Stimulated activated CD4-positive, alpha-beta T cell treated with anti-CD3 and anti-CD28 coated beads, Interleukin-15, amount 100 ng/mL, for 24 hours (primary cell): ENCODE data around the gene STK39.

Source experiments
- DNase-seq: peaks from one replicate; pipeline ENCODE4 v3.0.0-alpha.2; 2020

STK39 gene

GRCh38 chr2:168157070-168157469 lies 90.3 kb downstream of the STK39 start:
- DNase-seq = no peak

GRCh38 chr2:168156661-168157060 lies 90.7 kb downstream of the STK39 start:
- DNase-seq = no peak

- DNase-seq = no peak
Measured at GRCh38 chr2:168155680-168156079, 91.7 kb downstream of the STK39 start.

DNA sequence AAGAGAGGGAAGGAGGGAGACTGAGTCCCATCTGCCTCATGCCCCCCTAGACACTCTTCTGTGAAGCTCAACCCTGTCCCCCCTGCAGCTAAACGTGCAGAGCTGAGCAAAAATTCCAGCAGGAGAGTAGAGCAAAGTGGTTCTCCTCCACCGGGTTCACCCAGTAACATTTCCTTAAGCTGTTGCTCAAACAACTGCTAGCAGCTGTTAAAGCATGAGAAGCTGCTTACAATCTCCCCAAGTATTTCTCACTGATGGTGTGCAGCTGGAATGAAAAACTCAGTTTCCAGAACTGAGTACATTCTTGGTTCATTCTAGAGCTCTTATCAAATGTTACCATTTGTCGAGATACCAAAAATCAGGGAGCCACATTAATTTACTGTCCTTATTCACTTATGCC lies 92.3 kb downstream of the STK39 start:
- DNase-seq = no peak

- no peak for DNase-seq
Measured at GRCh38 chr2:168152902-168153530, 94.4 kb downstream of the STK39 start.

- no peak for DNase-seq
Measured at GRCh38 chr2:168149986-168150385, 97.4 kb downstream of the STK39 start.

- DNase-seq = no peak
Measured at GRCh38 chr2:168149150-168149974, 98.0 kb downstream of the STK39 start.

GRCh38 chr2:168147830-168148794 lies 99.3 kb downstream of the STK39 start:
- no peak for DNase-seq

DNA sequence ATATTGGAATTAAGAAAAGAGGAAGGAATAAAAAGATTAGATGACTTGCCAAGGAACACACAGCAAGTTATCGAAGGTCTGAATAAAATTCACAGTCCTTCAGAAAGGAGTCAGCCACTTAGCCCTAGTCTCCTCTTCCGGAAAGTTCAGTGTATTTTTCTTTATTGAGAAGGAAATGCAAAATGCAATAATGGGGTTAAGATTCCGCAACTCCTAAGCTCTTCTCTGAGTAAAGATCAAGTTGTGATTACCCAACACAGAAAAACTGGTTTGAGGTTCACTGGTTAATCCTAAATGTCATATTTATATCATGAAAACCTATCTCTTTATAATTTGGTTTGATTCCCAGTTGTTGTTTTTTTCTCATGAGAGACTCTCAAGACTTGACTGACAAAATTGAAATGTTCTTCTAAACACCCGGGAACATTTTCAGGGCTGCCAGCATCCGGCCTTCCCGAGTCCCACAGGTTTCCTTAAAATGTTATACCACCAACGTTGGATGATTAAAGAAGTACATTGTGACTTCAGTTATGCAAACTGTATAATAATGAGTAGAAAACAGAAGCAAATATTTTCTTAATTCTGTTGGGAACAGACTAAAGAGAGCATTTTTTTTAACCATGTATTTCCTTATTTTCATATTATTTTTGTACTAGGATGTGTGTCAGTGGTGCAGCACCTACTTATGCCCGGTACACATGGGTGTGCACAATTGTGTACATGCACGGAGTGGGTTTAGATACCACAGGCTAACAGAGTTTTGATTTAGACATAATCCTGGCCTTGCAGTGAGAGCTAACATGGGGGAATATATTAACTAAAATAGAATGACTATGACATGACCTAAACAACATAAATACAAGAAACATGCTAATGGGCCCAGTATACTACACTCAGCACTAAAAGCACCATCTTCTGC lies 100.2 kb downstream of the STK39 start:
- no peak for DNase-seq

DNA sequence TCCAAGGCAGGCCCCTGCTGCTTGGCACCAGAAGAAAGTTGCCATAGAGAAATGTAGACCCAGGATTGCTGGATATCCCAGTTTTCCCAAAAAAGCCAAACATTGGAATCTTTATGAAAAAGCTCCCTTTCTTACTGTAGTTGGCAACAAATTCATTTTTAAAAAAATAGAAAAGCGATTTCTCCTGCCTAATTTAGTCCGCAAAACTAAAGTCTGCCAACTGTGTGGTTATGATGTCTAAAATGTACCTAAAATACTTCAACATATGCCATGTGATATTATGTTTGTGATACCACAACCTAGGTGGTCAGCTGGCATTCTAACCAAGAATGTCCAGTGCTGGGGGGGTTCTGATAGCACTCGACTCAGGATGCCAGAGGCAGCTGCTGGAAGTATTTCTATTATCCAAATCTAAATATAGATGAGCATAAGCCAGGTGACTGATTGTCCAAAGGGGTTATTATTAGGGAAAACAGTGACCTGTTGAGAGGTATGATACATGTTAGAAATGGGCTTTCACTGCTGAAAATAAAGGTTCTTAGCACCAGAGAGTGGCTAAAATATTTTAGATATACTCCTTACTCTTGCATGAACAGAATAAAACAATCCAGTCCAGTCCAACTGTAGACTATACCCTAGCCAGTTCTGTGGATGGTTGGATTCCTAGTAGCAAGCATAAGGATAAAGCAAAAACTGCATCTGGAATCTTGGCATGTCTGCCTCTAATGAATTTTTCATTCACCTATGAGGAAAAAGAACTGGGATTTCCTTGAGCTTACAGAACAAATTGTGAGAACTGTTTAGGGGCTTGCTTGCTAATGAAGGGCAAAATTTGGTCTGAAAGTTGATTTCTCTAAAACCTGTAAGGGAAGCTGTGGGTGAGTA lies 101.7 kb downstream of the STK39 start:
- DNase-seq = no peak

GRCh38 chr2:168145011-168145410 lies 102.4 kb downstream of the STK39 start:
- no peak for DNase-seq

- no peak for DNase-seq
Measured at GRCh38 chr2:168143813-168144212, 103.6 kb downstream of the STK39 start.

DNA sequence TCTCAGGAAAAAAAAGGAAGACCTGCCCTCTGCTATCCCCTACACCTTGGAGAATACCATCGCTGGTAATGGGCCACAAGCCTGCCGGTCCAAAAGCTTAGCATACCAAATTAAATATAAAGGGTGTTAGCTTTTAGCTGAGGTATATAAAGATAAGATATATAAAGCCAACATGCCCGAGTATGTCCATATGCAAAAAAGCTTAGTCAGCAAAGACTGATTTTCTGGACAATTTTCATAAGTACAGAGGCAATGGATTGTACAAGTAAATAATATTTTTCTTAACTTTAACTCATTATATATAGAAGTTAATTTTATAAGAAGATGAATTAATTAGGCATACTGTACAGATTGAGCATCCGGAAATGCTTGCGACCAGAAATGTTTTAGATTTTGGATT lies 106.5 kb downstream of the STK39 start:
- DNase-seq = no peak

- DNase-seq = no peak
Measured at GRCh38 chr2:168139852-168140251, 107.5 kb downstream of the STK39 start.

- DNase-seq = no peak
Measured at GRCh38 chr2:168138901-168139300, 108.5 kb downstream of the STK39 start.

GRCh38 chr2:168138374-168138773 lies 109.0 kb downstream of the STK39 start:
- no peak for DNase-seq

DNA sequence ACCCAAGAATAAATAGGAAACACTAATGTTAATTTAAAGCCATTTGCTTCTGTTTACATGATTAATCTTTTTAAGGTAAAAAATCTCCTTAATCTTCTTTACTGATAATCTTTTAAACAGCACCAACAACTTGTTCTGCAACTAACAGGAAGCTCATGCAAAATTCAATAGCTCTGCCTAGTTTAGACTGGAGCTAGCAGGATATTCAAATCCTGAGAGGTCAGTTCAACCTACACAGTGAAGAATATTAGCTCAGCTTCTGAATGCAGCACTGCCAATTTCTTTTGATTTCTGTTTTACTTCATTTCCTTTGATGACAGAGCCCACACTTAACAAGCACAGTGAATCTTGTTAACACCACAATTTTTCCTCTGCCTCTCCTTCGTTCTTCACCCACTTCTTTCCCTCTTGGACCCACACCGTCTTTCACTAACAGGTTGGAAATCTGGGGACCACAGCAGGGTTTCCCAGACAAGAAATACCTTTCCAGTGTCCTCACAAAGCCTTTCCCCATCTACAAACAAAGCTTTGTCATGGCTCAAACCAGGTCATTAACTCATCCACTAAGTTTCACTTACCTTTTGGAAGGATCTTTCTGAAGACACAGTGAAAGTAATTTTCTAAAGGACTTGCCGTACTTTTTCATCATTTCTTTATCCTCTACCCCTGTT lies 109.8 kb downstream of the STK39 start:
- no peak for DNase-seq

DNA sequence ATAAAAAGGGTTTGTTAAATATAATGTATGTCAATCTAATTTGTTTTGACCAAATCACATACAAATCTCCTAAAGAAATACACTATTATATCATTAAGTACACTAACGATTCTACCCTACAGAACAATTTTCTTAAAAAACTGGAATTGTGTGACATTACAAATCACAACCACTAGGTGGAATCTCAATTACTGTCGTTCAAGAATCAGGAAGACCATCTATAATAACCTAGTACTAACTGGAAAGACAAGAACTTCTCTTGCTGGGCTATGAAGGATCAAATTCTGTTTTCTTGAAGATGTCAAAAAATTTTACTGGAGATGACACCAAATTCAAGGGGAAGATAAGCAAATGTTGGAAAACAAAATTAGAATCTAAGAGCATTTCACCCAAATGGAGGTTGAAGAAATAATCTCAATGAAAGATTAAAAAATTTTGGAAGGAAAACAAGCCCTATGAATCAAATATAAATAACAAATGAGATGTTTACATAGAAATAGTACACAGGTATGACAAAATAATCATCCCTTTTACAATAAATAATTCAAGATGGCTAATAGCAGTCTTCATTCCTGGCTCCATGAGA lies 110.9 kb downstream of the STK39 start:
- no peak for DNase-seq

GRCh38 chr2:168135630-168136029 lies 111.8 kb downstream of the STK39 start:
- no peak for DNase-seq

DNA sequence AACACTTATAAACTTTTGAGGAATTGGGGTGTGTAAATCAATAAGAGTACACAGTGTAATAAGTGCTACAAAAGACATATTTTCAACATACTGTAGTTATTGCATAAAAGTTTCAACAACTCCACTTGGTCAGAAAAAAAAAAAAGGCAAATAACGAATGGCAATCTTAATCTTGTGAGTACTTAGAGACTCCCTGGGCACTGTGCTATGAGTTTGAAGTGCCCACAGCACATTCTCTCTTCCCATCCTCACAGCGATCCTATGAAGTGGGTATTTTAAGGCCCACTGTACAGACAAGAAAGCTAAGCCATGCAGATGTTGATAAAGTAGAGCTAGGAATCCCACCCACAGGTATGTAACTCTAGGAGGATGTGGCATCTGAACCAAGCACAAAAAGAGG lies 112.3 kb downstream of the STK39 start:
- no peak for DNase-seq
